ENCODE measurements around the gene ITGA2.

Gene ITGA2

DNA sequence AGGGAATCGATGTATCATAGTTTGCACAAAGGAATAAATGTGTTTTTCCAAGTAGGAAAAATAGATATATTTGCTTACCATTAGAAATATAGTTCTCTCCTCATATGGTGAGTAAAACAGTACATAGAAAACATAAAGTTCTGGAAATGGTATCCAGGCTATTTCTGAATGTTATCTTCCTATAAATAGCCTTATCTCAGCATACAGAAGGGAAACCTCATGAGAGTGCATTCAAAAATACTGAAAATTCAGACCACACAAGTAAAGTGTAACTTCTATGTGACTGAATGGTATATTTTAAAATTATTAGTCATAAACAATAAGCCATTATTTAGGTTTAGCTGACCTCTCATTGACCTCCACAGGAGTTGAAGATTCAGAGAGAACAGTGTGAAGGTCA, 76.9 kb downstream of the ITGA2 start:
- DNase-seq, result no peak

DNA sequence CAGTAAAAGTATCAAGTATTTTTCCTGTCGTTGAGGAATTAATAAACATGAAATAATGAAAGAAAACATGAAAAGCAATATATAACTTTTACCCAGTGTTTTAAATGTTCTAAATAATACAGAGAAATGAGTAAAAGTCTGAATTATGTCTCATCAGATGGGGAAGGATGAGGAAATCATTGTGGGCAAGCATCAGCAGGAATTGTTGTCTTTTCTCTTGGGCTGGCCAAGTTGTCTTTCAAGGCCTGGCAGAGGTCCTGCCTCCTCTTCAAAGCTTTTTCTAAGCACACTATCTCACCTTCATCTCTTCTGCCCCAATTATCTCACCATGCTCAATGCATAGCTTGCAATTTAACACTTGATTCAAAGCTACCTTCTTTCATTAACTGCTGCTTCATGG, 78.5 kb downstream of the ITGA2 start:
- DNase-seq, result no peak

DNA sequence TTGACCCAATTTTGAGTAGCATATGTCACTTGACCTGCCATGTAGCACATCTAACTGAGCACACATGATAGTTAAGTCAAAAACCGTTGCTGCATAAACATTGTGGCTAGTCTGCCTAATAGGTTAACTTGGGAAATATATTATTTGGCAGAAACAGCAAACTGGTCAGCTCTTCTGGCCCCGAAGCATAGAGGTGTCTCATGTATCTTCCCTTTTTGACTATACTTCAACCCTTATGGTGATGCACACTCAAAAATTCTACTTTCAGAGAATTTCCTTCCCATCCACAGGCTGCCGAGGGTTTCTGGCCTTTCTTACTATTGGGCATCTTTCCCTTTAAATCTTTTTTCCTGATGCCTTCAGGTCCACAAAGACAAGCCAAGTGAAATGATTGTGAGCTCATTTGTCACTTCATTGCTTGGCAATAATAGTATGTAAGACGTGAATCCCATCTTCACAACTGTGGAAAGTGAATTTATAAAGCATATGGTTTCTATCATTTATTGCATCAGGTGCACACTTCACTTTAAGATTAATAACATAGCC, 79.2 kb downstream of the ITGA2 start:
- no peak for DNase-seq

DNA sequence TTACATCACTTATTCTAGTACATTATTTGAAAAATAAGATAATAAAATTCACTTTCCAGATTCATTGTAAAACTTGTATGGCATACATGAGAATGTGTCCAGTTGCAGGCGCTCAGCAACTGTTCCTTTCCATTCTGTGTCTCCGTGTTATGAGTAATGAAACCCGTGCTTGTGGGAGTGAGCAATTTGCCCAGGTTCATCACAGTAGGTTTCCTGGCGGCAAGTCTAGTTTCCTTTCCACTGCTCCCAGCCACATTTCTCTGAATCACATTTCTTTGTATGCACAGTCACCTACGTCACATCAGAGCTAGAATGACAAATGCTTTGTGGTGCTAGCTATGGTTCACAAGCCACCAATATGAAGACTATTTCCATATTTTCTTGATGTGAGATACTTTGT, 80.5 kb downstream of the ITGA2 start:
- DNase-seq, result no peak

DNA sequence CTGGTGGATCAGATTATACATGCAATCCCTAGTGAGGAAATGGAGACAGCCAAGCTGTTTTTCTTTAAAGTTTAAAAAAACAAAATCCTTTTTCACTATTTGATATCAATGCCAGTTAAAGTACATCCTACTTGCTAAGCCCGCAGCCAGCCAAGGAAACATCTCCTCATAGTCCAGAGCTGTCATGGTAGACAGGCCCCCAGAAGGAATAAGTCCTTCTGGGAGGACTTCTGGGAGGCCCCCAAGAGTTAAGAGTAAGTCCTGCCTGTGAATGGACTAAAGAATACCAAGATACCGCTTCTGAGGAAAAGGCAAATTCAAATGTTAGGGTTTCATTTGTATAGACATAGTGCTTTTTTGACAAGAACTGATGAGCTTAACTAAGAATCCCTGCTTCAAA, 82.1 kb downstream of the ITGA2 start:
- no peak for DNase-seq

DNA sequence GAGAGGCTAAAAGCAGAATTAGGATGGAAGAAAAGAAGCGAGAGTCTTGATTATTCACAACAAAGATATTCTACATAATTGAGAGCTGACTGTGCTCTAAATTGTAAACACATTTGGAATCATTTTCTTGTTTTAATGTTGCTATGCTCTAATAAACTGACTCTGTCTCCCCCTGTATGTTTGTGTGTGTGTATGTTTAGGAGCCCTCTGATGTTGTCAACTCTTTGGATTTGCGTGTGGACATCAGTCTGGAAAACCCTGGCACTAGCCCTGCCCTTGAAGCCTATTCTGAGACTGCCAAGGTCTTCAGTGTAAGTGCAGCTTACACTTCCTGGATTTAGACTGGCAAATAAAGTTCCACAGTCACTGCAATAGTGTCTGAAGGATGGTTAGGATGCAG, 82.6 kb downstream of the ITGA2 start:
- DNase-seq, result peak; percentile 66

DNA sequence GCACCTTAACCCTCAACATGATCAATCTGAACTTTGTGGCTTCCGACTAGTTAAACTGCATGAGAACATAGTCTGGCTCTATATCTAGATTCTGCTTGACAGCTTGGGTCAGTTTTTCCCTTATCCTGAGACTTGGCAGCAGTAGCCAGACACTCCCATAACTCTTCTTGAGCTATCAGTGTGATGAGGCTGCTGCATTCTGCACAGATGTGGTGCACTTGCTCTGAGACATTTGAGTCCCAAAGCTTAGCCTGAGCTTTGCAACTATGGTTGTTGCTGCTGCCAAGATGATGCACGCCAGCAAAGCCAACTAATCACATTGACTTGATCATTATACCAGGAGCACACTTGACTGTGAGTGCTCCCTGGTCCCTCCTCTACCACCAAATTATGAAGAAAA, 84.2 kb downstream of the ITGA2 start:
- no peak for DNase-seq

DNA sequence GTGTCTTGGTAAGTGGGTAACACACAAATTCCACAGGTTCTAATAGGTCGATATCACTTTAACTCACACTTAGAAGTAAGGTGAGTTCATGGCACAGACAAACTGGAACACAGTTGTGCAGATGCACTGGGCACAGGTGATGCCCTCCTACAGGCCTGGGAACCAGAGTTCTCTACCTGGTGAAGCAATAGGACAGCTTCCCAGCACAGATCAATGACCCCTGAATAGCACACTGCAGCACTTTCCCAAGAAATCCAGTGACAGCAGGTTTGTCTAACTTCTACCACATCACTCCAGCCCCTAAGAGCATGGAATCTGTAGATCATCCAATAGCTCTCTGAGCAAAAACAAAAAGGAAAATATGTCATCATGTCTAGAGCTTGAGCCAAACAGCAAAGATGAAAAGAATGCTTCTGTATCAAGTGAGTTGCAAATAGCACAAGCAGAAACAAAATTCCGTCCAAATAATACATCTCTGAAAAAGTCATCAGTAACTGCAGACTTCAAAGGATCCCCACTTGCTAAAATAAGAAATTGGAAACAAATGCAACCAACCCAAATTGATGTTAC, 86.9 kb downstream of the ITGA2 start:
- no peak for DNase-seq

DNA sequence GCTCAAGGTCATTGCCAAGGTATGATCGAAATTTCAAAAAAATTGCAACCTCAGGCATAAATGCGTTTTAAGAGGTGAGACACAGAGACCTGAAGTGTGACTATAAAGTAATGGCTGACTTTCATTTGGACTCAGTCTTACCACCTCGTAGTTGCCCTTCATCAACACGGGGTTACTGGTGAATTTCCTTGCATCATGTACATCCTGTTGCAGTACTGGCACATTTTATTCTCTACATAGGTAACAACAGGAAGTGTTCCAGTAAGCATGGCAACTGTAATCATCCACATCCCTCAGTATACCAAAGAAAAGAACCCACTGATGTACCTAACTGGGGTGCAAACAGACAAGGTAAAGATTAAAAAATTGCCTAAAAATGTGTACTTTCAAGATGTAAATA, 91.1 kb downstream of the ITGA2 start:
- no peak for DNase-seq

DNA sequence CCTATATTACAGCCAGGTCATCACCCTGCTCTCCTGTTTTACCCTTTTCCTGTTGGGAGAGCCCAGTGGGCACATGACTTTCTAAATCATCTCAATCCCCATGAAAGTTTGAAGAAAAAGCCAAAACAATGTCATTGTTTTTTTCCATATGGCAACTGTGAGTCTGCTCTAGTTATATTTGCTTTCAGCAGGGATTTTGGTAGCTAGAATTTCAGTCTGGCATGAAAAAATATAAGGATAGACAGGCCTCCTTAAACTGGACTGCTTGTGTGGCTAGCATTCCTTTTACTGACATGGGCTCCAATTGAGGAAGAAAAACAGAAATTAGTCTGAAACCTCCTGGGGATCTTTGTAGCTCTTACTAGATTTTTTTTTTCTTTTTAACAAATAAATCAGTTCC, 94.8 kb downstream of the ITGA2 start:
- no peak for DNase-seq

DNA sequence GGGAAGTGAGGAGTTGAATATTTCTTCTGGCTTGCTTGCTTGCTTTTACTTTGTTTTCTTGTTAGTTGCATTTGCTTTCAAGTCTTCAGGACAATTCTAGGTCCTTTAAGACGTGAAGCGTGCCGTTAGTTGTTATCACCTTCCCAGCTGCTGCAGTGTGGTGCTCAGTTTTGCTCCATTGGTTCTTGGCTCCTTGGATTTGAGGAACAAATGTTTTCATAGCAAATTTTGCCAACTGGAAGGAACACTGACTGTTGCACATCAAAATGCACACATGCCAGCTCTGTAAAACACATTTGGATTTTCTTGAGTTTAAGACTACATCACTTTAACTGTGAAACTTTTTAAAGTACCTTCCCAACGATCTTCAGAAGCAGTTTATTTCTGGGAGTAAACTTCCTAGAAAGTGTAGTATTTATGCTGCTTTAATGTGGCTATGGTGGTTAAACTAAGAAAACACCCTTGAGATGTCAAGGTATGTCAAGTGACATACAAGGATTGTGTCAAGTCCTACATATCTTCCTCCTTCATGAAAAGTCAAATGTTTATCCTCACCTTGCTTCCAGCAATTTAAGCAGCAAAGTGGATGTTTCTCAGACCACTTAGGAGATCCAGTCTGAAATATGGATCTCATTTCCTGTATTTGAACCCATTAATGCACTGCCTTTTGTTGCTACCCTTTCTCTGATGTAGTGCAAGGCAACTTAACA, 95.5 kb downstream of the ITGA2 start:
- DNase-seq, result no peak

DNA sequence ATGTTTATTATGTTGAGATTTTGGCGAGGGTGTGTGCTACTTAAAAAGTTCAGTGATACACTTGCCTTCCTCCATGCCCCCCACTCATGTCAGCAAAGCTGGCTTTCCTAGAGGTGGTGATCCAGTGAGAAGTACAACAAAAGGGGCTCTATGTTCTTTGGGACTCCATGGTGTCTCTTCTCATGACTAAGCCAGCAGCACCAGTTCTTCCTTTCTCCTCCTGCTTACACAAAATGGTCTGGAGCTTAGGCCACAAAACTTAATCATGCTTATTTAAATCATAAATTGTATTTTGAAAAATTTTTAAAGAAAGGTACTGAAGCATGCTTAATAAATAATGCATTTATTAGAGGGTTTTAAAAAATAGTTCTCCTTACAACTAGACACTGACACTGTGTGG, 98.0 kb downstream of the ITGA2 start:
- DNase-seq, result no peak

DNA sequence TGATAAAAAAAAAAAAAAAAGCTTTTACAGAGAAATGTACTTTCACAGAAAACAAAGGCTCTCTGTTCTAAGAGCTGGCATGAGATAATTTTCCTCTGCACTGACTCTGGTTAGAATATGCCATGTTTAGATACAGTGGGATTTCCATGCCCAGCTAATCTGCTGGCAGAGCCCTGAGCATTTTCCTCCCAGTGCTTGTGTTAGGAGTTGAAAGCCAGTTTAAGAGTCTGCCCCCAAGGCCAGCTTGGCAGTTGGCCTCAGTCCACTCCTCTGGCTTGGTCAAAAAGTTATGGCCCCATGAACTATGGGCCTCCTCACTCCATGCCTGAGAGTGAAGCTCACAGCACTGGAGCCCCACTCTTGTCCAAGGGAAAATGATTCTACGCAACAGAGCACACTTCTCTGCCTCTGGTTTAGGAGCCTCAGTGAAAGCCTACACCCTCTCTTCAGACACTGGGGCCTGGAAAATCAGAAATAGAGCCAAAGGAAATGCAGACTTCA, 98.5 kb downstream of the ITGA2 start:
- no peak for DNase-seq

DNA sequence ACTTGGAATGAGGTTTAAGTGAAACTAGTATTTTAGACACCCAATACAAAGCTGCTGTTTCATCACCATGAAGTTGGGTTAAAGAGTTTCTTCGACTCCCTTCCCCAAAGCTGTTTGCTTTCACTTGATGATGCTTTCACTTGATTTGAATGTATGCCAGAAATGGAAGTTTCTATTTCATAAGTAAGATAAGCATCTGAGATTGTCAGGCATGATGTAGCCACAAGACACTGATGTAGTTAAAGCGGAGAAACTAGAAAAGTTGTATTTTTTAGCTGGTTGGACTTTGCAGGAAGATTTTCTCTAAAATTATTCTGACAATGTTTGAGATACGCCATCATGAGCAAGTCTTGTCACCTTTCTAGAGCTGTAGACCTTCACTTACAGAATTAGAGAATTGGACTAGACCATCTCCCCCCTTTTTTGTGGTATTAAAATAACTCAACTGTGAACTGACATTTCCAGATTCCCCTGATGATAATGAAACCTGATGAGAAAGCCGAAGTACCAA, 100.4 kb downstream of the ITGA2 start:
- DNase-seq, result no peak

DNA sequence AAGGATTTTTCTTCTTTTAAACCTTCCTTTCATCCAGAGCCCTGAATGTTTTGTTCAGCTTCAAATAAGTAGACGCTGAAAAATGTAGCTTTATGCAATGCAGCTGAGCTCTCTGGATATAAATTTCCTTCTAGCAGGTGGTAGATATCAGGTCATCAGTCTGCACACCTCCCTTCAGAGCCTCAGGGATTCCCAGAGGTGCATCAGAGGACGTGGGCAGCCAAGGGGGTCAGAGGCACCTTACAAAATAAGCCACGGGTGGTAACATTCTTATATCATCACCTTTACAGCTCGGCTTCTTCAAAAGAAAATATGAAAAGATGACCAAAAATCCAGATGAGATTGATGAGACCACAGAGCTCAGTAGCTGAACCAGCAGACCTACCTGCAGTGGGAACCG, 101.1 kb downstream of the ITGA2 start:
- DNase-seq, result no peak

DNA sequence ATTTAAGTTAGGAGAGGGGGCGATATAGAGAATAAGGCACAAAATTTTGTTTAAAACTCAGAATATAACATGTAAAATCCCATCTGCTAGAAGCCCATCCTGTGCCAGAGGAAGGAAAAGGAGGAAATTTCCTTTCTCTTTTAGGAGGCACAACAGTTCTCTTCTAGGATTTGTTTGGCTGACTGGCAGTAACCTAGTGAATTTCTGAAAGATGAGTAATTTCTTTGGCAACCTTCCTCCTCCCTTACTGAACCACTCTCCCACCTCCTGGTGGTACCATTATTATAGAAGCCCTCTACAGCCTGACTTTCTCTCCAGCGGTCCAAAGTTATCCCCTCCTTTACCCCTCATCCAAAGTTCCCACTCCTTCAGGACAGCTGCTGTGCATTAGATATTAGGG, 102.1 kb downstream of the ITGA2 start:
- peak; percentile 62 for DNase-seq

DNA sequence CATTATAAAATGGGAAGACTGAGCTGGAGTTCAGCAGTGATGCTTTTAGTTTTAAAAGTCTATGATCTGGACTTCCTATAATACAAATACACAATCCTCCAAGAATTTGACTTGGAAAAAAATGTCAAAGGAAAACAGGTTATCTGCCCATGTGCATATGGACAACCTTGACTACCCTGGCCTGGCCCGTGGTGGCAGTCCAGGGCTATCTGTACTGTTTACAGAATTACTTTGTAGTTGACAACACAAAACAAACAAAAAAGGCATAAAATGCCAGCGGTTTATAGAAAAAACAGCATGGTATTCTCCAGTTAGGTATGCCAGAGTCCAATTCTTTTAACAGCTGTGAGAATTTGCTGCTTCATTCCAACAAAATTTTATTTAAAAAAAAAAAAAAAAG, 103.1 kb downstream of the ITGA2 start:
- no peak for DNase-seq

DNA sequence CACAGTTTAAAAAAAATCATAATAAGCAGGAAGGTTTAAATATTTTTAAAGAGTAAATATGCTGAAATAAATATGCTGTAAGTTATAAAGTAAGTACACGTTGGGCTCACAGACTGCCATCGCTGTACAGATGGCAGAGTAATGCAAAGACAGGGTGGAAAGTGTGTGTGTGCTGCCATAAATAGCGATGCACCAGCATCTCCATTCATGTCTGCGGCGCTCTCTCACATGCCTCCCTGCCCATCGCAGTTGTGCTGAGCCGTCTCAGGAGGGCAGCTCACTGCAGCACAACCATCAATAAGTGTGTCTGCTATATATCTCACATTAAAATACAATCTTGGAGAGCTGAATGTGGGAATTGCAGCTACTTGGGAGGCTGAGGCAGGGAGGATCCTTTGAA, 106.1 kb downstream of the ITGA2 start:
- DNase-seq, result no peak

DNA sequence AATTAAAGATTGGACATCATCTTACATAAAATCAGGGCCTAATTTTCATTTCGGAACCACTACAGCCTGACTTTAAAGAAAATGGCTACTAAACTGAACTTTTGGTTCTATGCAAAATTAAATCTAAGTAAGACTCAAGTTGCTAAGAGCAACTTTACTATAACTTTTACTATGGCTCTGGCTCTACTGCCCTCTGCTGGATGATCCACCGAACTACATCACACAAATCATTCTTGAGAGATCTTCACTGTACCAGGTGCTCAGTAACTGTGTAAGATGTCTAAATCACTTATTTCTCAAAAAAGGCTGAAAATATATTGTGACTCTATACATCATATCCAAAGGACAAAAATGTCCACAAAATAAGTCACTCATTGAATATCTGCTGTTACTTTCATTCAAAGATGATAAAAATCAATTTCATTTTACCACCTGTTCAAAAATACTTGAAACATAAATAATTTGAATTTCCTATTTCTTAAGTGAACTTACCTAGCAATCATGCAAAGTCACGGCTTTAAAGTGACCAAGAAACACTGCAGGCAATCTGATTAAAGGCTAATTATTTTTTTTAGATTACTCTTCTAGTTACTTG, 106.9 kb downstream of the ITGA2 start:
- peak; percentile 43 for DNase-seq

DNA sequence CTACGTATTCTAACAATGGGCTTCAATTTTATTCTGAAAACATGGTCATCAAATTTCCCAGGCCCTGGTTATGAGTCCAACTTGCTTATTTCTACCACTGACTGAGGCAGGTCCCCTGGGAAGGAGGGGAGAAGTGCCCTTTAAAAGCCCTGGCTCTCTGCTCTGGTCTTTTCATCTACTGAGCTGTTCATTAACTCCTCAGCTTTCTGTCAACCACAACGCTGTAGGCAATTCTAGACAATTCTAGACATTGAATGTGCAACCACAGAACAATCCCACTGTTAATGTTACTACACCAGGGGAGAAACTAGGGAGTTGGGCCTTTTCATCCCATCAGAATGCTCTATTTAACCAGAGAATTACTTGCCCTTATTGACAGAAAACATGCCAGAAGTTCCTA, 110.4 kb downstream of the ITGA2 start:
- no peak for DNase-seq

DNA sequence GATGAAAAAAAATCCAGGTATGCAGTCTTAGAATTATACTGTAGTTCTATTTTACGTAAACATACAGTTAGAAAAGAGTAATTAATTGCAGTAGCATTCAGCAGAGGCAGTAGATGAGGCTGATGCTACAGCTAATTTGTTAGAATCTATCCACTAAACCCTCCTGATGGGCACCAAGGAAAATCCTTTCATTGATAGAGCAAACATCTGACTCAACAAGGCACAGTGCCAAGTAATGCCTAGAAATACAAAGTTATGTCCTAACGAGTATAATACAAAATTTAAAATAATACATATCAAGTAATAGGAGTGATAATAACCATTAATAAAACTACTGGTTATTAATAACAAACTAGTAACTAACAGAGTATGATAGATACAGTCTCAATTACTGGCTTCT, 111.5 kb downstream of the ITGA2 start:
- no peak for DNase-seq

DNA sequence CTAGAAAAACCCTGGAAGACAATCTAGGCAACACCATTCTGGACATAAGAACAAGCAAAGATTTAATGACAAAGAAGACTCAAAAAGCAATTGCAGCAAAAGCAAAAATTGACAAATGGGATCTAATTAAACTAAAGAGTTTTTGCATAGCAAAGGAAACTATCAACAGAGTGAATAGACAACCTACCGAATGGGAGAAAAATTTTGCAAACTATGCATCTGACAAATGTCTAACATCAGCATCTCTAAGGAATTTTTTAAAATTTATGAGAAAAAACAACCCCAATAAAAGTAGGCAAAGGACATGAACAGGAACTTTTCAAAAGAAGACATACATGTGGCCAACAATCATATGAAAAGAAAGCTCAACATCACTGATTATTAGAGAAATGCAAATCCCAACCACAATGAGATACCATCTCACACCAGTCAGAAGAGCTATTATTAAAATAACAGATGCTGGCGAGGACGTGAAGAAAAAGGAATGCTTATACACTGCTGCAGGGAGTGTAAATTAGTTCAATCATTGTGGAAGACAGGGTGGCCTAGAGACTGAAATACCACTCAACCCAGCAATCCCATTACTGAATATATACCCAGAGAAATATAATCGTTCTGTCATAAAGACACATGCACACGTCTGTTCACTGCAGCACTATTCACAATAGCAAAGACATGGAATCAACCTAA, 116.6 kb downstream of the ITGA2 start:
- no peak for DNase-seq

DNA sequence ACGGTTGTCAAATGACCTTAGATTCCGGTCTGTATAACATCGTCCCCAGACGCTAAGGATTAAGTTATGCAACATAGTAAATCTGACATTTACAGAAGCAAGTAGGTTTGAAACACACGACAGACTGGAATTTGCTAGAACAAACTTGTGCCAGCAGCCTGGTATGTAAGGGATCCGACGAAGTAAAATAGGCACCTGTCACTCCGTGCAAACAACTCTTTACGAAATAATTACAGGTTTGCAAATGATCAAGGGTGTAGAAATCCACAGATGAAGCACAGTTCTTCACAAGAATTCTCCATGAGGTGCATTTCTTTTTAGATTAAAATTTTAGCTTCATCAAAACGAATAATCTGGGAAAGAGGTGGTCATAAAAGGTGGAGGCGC, 119.9 kb downstream of the ITGA2 start:
- DNase-seq, result no peak
